ENCODE results near the gene IGSF3.

DNA sequence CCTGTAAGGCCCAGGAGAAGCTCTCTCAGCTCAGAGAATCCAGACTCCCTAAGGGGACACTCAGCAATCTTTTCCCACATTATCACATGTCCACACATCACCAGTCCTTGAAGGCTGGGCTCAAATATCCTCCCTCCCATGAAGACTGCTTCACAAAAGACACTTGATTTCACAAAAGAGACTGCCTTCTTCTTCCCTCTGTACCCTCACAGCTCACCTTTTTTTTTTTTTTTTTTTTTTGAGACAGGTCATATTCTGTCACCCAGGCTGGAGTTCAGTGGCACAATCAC is 98.2 kb downstream of the IGSF3 start:
- TF ChIP-seq, protein P1, sequence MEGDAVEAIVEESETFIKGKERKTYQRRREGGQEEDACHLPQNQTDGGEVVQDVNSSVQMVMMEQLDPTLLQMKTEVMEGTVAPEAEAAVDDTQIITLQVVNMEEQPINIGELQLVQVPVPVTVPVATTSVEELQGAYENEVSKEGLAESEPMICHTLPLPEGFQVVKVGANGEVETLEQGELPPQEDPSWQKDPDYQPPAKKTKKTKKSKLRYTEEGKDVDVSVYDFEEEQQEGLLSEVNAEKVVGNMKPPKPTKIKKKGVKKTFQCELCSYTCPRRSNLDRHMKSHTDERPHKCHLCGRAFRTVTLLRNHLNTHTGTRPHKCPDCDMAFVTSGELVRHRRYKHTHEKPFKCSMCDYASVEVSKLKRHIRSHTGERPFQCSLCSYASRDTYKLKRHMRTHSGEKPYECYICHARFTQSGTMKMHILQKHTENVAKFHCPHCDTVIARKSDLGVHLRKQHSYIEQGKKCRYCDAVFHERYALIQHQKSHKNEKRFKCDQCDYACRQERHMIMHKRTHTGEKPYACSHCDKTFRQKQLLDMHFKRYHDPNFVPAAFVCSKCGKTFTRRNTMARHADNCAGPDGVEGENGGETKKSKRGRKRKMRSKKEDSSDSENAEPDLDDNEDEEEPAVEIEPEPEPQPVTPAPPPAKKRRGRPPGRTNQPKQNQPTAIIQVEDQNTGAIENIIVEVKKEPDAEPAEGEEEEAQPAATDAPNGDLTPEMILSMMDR (IDR thresholded peaks at IDR 0.05): no peak
- TF ChIP-seq POLR2AphosphoS5 (IDR thresholded peaks at IDR 0.05): no peak
- TF ChIP-seq POLR2A (IDR thresholded peaks at IDR 0.05): no peak

Measured in sigmoid colon (tissue), 4 donors.